Measurements from ENCODE around the gene RHPN2. TPM values are rescaled to one million over a fixed set of nuclear protein-coding genes. Genes with fewer than 3 reads are reported as not detected.

Gene RHPN2
- total and polyA plus RNA-seq, 2 experiments from 2014 or later, result 15.7 to 29.6 TPM

GRCh38 chr19:33052352-33052972 is 12.2 kb downstream of the RHPN2 start:
- Mint-ChIP-seq H3K4me3 (no peak overlapping the region), H3K27ac (peak overlapping the region; percentile 2; the same call in 1 of the 2 replicates), H3K36me3 (ENCODE audit: low read depth) (peaks cover 17% of the 10 kb centered on the region), H3K27me3 (ENCODE audit: insufficient read depth, low read depth, poor library complexity) (peaks cover 6% of the 10 kb centered on the region), H3K9me3 (no peaks in the 10 kb centered on the region), H3K4me1 (peaks cover 21% of the 10 kb centered on the region)
- no peak overlapping the region for H2AFZ ChIP-seq
- H3K27ac ChIP-seq (ENCODE audit: low read depth), result peak overlapping the region; percentile 20; the same call in 1 of the 2 replicates
- no peak overlapping the region for H3K4me2 ChIP-seq
- H3K4me1 ChIP-seq (ENCODE audit: insufficient read depth), result peaks cover 2% of the 10 kb centered on the region; the same call in 1 of the 2 replicates
- ATAC-seq (no peak), DNase-seq (ENCODE audit: low spot score) (no peak)
- no peaks in the 10 kb centered on the region for H3F3A ChIP-seq (replicated peaks; ENCODE audit: low read depth)
- H3K9me2 ChIP-seq (ENCODE audit: insufficient read depth), result no peaks in the 10 kb centered on the region
- no peaks in the 10 kb centered on the region for H3K27me3 ChIP-seq (ENCODE audit: insufficient read depth)
- no peak for TF ChIP-seq POLR2AphosphoS5 (IDR thresholded peaks at IDR 0.05; ENCODE audit: low read depth)
- no peak for TF ChIP-seq STAT1 (IDR thresholded peaks at IDR 0.05; ENCODE audit: unreplicated experiment)
- no peak for TF ChIP-seq JUNB (IDR thresholded peaks at IDR 0.05; ENCODE audit: unreplicated experiment)
- TF ChIP-seq CREB1 (CRISPR knock-in tag; IDR thresholded peaks at IDR 0.05; ENCODE audit: low read depth), result no peak
- TF ChIP-seq EZH2phosphoT487 (IDR thresholded peaks at IDR 0.05; ENCODE audit: unreplicated experiment), result no peak
- TF ChIP-seq EZH2 (IDR thresholded peaks at IDR 0.05; ENCODE audit: low read depth, unreplicated experiment), result no peak
- no peak for TF ChIP-seq NANOG (IDR thresholded peaks at IDR 0.05; ENCODE audit: borderline replicate concordance)
- TF ChIP-seq ETS1 (IDR thresholded peaks at IDR 0.05), result no peak
- TF ChIP-seq ZNF114 (CRISPR knock-in tag; IDR thresholded peaks at IDR 0.05), result no peak
- no peak for TF ChIP-seq ZNF462 (CRISPR knock-in tag; IDR thresholded peaks at IDR 0.05)
- no peak for TF ChIP-seq ZNF331 (CRISPR knock-in tag; IDR thresholded peaks at IDR 0.05; ENCODE audit: low read depth)
- TF ChIP-seq CTCF (conservative IDR thresholded peaks at IDR 0.05; ENCODE audit: low read depth in 2 of 2), result no peak
- no peak for TF ChIP-seq REST (IDR thresholded peaks at IDR 0.05; ENCODE audit: unreplicated experiment)
- no peak overlapping the region for H3K4me3 ChIP-seq
- peaks cover 37% of the 10 kb centered on the region for H3K79me2 ChIP-seq (replicated peaks; ENCODE audit: insufficient read depth)
- H3K36me3 ChIP-seq (ENCODE audit: insufficient read depth), result no peaks in the 10 kb centered on the region
- peaks cover 19% of the 10 kb centered on the region for H4K20me1 ChIP-seq (replicated peaks; ENCODE audit: insufficient read depth)
